Suppressor macrophage treated with lipopolysaccharide for 4 hours (primary cell): ENCODE measurements around the gene LACTB.
A peak's percentile ranks its signal among the peaks of the same experiment; 100 is the strongest.
"Not testable (repeated sequence)": the region's sequence is repeated elsewhere in the genome, so short reads cannot be mapped to it uniquely, and the experiment has no call there.

ENCODE experiments used
- DNase-seq: peaks from one replicate; pipeline ENCODE4 v3.0.0-alpha.2; 2020

Gene LACTB

DNA sequence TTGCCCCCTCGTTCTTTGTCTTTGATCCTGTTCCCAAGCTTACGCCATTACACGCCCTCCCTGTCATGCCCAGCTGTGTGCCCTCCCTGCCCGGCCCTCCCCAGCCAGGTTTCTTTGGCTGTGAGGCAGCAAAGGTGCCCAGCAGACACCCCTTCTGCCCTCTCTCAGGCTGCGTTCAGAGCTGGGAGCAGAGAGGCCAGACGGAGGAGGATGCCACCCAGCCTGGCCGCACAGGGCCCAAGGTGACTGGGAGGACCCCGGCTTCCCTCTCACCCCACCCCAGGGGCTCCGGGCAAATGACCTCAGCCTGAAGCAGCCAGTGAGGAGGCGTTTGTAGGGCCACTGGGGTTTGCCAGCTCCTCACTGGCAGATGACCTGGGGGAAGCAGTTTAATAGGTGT, 30.8 kb upstream of the LACTB start:
- no peak for DNase-seq

- DNase-seq, result no peak
Measured at GRCh38 chr15:63091679-63092446, 29.8 kb upstream of the LACTB start.

DNA sequence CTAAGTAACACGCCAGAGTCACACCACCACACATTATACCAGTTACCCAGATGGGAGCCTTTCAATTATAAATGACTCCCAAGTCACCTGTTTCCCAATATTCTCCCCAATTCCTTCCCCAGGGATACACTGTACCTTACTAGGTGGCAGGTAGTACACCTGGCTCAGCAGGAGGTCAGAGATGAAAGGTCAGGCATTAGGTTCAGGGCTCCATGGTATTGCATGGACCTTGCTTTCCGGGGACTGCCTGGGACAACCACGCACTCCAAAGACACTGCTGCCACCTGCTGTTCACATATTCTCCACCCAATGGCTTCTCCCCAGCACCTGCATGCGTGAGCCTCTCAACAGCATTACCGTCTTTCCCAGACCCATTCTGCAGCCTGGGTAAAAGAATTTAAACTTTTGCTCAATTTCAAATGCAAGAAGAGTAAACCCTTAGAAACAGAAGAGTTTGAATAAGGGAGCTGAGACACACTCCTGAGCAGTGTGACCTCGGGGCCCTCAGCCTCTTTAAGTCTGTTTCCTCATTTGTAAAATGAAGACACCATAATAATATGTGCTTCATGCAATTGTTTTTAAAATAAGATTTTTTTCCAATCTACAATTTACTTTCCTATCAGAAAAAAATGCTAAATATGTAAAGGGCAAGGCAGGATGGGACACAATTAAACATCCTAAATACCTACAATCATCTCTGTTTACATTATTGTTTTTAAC, 28.0 kb upstream of the LACTB start:
- DNase-seq, result peak; percentile 79

DNA sequence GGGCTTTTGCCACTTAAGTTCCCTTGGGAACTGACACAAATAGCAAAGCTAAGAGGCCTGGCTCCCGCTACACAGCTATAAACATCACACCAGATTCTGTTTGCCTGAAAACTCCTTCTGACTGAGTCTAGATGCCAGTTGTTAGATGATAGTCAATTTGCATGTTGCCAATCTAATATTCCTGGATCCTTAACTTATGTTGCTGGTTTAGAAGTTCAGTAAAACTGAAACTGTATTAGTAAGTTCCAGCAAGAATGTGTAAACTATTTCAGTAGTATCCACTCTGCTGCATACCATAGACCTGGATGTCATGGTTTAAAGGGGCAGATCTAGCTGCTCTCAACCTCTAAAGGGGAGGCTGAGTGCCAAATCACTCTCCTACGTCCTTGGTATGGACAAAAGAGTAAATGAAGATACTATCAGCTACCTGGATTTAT, 27.1 kb upstream of the LACTB start:
- DNase-seq, result no peak

DNA sequence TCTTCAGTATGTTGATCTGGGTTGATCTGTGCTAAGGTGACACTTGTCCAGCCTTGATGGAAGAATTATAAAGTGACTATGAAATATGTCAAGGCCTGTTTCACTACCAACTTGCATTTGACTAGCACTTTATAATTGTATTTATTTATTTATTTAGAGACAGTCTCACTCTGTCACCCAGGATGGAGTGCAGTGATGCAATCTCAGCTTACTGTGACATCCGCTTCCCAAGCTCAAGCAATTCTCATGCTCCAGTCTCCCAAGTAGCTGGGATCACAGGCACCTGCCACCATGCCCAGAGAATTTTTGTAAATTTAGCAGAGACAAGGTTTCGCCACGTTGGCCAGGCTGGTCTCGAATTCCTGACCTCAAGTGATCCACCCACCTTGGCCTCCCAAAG, 25.5 kb upstream of the LACTB start:
- DNase-seq, result no peak

GRCh38 chr15:63098901-63099300, 22.8 kb upstream of the LACTB start:
- not testable (repeated sequence) for DNase-seq

DNA sequence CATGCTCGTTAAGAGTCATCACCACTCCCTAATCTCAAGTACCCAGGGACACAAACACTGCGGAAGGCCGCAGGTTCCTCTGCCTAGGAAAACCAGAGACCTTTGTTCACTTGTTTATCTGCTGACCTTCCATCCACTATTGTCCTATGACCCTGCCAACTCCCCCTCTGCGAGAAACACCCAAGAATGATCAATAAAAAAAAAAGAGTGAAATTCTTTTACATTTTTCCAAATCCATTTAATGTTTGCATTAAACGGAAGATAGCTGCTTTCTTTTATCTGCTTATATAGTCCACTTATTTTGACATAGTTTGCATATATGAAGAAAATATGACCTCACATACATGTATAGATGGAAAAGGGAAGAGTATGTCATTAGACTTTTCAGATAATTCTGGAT, 22.1 kb upstream of the LACTB start:
- not testable (repeated sequence) for DNase-seq

GRCh38 chr15:63103416-63103815, 18.2 kb upstream of the LACTB start:
- no peak for DNase-seq

DNA sequence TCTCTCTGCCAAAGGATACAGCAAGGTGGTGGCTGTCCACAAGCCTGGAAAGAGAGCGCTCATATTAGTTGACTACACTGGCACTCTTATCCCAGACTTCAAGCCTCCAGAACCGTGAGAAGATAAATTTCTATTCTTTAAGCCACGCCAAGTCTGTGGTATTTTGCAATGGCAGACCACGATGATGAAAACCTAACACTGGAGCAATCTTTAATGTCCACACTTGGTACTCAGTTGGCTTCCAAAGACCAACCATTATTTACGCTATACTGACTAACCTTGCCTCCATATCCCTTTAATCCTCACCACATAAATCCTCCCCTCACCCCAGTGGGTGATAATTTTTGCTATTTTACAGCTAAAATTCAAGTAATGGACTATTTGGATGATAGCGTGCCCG, 16.9 kb upstream of the LACTB start:
- DNase-seq, result peak; percentile 58

- not testable (repeated sequence) for DNase-seq
Measured at GRCh38 chr15:63105354-63105753, 16.3 kb upstream of the LACTB start.

GRCh38 chr15:63107895-63108546, 13.6 kb upstream of the LACTB start:
- DNase-seq, result no peak

- no peak for DNase-seq
Measured at GRCh38 chr15:63109498-63109897, 12.2 kb upstream of the LACTB start.

- DNase-seq, result no peak
Measured at GRCh38 chr15:63109920-63110319, 11.7 kb upstream of the LACTB start.

DNA sequence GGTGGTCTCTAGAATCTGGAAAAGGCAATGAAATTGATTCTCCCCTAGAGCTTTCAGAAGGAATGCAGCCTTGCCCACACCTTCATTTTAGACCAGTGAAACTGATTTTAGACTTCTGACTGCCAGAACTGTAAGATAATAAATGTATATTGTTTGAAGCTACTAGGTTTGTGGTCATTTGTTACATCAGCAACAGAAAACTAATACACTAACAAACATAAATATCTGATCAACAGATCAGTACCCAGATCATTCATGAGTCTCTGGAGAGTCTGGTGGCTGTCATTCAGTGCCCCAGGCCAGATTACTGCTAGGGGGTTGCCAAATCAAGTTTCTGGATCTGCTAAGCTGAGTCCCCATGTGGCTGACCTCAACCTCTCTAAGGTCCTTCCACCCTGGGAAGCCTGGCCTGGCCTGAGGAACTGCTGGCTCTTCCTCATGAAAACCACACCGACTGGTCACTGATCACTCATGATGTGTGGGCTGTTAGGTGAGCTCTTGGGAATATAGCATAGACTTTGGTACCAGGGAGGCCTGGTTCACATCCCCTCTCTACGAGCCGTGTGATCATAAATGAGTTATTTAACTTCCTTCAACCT, 11.1 kb upstream of the LACTB start:
- no peak for DNase-seq

DNA sequence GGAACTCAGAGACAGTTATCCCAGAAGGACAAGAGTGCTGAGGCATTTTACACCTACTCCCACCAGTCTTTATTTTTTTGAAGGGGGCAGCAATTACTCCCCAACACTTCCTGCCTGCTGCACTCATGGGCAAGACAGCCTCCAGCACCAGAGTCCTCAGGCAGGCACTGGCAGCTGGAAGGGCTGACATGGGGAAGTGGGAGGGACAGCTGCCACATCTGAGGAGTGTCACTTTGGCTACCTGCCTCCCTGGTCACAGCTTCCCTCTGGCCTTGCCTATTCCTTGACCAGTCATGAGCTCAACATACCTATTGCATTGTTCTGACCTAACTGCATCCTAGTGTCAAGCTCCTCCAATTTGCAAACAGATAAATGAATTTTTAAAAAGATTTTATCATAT, 10.2 kb upstream of the LACTB start:
- DNase-seq, result no peak

DNA sequence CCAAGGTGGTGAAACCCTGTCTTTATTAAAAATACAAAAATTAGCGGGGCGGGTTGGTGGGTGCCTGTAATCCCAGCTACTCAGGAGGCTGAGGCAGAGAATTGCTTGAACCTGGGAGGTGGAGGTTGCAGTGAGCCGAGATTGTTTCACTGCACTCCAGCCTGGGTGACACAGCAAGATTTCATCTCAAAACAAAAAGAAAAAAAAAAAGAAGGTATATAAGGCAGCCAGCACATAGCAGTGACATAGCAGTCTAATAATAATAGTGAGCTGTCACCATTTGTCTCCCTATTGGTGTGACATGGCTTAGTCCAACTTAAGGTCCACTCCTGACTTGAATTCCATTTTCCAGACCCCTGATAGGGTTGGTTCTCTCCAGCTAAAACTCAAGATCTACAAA, 8.8 kb upstream of the LACTB start:
- no peak for DNase-seq

DNA sequence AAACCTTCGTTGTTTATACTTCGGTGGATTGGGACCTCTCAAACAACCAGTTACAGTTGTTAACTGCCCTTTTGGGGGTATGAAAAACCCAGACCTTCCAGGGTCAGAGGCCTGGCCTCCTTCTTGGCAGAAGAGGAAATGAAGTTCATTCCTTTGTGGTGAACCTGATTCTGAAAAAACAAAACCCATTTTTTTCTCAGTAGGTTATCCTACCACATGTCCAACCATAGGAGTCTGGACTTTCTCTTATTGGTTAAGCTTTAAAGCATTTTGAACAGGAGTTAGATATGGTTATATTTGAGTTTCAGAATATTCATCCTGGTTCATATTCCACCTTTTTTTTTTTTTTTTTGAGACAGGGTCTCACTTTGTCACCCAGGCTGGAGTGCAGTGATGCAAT, 7.2 kb upstream of the LACTB start:
- DNase-seq, result no peak

DNA sequence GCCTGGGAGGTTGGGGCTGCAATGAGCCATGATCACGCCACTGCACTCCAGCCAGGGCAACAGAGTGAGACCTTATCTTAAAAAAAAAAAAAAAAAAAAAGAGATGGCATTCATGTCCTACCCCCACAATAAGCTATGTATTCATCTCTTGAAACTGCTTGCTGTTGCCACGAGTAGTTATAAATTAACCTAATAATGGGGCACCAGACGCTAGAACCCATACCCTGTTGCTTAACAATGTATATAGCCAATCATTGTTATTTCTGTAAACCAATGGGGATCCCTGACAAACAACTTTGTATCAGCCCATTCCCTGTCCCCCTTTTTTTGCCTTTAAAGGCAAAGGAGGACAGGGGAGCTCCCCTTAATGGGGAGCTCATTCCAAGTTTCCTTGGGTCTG, 2.8 kb upstream of the LACTB start:
- DNase-seq, result no peak

- peak; percentile 98 for DNase-seq
Measured at GRCh38 chr15:63122002-63122875, 578 bp downstream of the LACTB start.

- no peak for DNase-seq
Measured at GRCh38 chr15:63124506-63124905, 2.8 kb downstream of the LACTB start.

DNA sequence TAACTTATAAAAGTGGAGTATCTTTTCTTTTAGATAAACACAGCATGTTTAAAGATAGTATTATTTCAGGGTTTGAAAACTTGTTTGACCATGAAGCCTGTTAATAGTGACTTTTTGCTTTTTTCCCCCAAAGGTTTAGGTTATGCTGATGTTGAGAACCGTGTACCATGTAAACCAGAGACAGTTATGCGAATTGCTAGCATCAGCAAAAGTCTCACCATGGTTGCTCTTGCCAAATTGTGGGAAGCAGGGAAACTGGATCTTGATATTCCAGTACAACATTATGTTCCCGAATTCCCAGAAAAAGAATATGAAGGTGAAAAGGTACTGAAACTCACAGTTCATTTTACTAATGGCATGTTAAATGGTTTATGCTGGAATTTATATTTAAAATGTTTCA, 5.1 kb downstream of the LACTB start:
- DNase-seq, result no peak

DNA sequence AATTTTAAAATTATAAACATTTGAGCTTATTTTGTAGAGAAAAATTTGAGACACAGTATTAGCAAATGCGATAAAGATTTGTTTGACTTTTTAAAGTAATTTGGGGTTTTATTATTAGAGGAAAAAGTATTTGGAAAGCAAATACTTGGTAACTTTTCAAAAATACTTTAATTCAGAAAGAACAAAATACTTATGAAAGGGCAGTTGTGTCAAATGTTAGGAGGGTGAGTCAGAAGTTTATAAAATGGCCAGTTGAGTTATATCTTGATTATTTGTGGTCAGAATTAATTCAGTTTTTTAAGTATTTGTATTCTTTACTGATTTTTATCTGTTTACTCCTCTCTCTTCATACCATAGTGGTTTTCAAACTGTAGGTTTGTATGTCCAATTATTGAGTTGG, 12.1 kb downstream of the LACTB start:
- no peak for DNase-seq
